IMR-90 (cell line): ENCODE results near the gene GRHL3. TPM values are rescaled to one million over a fixed set of nuclear protein-coding genes. Genes with fewer than 3 reads are reported as not detected.

Experiments
- ATAC-seq: fragments of 200-7000 bp; cut with Tn5 transposase; 2 replicates; pipeline ENCODE4 v1.9.1; 2020; ENCODE audit warnings: low read depth, mild to moderate bottlenecking, moderate library complexity
- BruUV-seq: library from RNA; stranded (reverse); fragments of 400-500 nt; replicated peaks from 2 replicates; lab custom pipeline; 2021; lab: Mats Ljungman, UMichigan
- CTCF ChIA-PET: fragments of 300-600 bp; formaldehyde crosslinking; extraction: SDS; loops from one replicate; lab custom pipeline; 2021; ENCODE audit warnings: antibody characterized with exemption; lab: Yijun Ruan, JAX
- POLR2A ChIA-PET: fragments of 300-600 bp; sonication (Branson Sonifier 250); formaldehyde crosslinking; loops from one replicate; lab custom pipeline; 2022; ENCODE audit warnings: antibody characterized with exemption; ENCODE audit not compliant: unreplicated experiment; lab: Charles Lee
- DNase-seq: peaks from one replicate; pipeline ENCODE4 v3.0.0; 2013
- H2AFZ ChIP-seq: replicated peaks from 2 replicates; pipeline ENCODE3; 2013; ENCODE audit warnings: low read length, mild to moderate bottlenecking; ENCODE audit not compliant: poor library complexity
- H2AK5ac ChIP-seq: 2 replicates; pipeline ENCODE4 v1.6.1; 2013; ENCODE audit warnings: low read depth, low read length, inconsistent platforms
- H2AK9ac ChIP-seq: replicated peaks from 2 replicates; pipeline ENCODE3; 2013; ENCODE audit warnings: mild to moderate bottlenecking, low read depth, low read length, moderate library complexity; ENCODE audit not compliant: poor library complexity
- H2BK120ac ChIP-seq: 2 replicates; pipeline ENCODE4 v1.6.1; 2013; ENCODE audit warnings: low read depth, low read length, inconsistent platforms
- H2BK15ac ChIP-seq: 3 replicates; pipeline ENCODE4 v1.6.1; 2013; ENCODE audit warnings: low read depth, low read length, inconsistent platforms
- H2BK20ac ChIP-seq: 2 replicates; pipeline ENCODE4 v1.6.1; 2013; ENCODE audit warnings: low read depth, mild to moderate bottlenecking, inconsistent platforms, low read length, moderate library complexity
- H2BK5ac ChIP-seq: 2 replicates; pipeline ENCODE4 v1.6.1; 2013; ENCODE audit warnings: mild to moderate bottlenecking, low read depth, low read length, inconsistent platforms; ENCODE audit not compliant: poor library complexity, severe bottlenecking
- H3K14ac ChIP-seq: replicated peaks from 2 replicates; pipeline ENCODE4 v1.6.1; 2013; ENCODE audit warnings: low read depth, low read length, inconsistent platforms
- H3K18ac ChIP-seq: 2 replicates; pipeline ENCODE4 v1.6.1; 2013; ENCODE audit warnings: low read depth, low read length, control low read depth
- H3K23ac ChIP-seq: 2 replicates; pipeline ENCODE4 v1.6.1; 2013; ENCODE audit warnings: low read depth, low read length, inconsistent platforms
- H3K27ac ChIP-seq: 2 replicates; pipeline ENCODE4 v1.5.1; 2013; ENCODE audit warnings: mild to moderate bottlenecking, control low read depth, low read length; ENCODE audit not compliant: insufficient read depth
- H3K27me3 ChIP-seq: 2 replicates; pipeline ENCODE4 v1.6.1; 2013; ENCODE audit warnings: low read length; ENCODE audit not compliant: control insufficient read depth, insufficient read depth
- H3K36me3 ChIP-seq: 2 replicates; pipeline ENCODE4 v1.6.1; 2013; ENCODE audit warnings: low read length, mixed read lengths; ENCODE audit not compliant: control insufficient read depth, insufficient read depth
- H3K4ac ChIP-seq: 2 replicates; pipeline ENCODE4 v1.6.1; 2013; ENCODE audit warnings: low read depth, low read length, inconsistent platforms
- H3K4me1 ChIP-seq: 2 replicates; pipeline ENCODE4 v1.6.1; 2013; ENCODE audit warnings: low read length, mixed read lengths; ENCODE audit not compliant: control insufficient read depth, insufficient read depth
- H3K4me2 ChIP-seq: 2 replicates; pipeline ENCODE4 v1.6.1; 2013; ENCODE audit warnings: low read depth, mild to moderate bottlenecking, control low read depth, low read length, moderate library complexity
- H3K4me3 ChIP-seq: 2 replicates; pipeline ENCODE4 v1.5.1; 2013; ENCODE audit warnings: low read depth, mild to moderate bottlenecking, control low read depth, low read length, moderate library complexity; ENCODE audit not compliant: insufficient read depth
- H3K56ac ChIP-seq: 2 replicates; pipeline ENCODE4 v1.6.1; 2013; ENCODE audit warnings: low read length, inconsistent platforms; ENCODE audit not compliant: insufficient read depth; ENCODE audit errors: extremely low read depth
- H3K79me1 ChIP-seq, 2 experiments: 2 replicates each; pipeline ENCODE4 v1.6.1; 2013; ENCODE audit warnings: low read length in 2 of 2, inconsistent platforms in 1 of 2, low read depth in 1 of 2
- H3K9ac ChIP-seq: 2 replicates; pipeline ENCODE4 v1.6.1; 2013; ENCODE audit warnings: low read depth, low read length, control low read depth
- H3K9me1 ChIP-seq: 2 replicates; pipeline ENCODE4 v1.6.1; 2013; ENCODE audit warnings: low read length, inconsistent platforms; ENCODE audit not compliant: insufficient read depth
- H3K9me3 ChIP-seq: 2 replicates; pipeline ENCODE4 v1.6.1; 2013; ENCODE audit warnings: low read length; ENCODE audit not compliant: control insufficient read depth, insufficient read depth
- H4K20me1 ChIP-seq: 2 replicates; pipeline ENCODE4 v1.6.1; 2013; ENCODE audit warnings: low read length, inconsistent platforms; ENCODE audit not compliant: insufficient read depth
- H4K5ac ChIP-seq: 2 replicates; pipeline ENCODE4 v1.6.1; 2013; ENCODE audit warnings: mild to moderate bottlenecking, low read depth, low read length, control low read depth
- H4K8ac ChIP-seq, 2 experiments: 2 replicates each; pipeline ENCODE4 v1.6.1; 2013; ENCODE audit warnings: low read depth in 2 of 2, low read length in 2 of 2, control low read depth in 1 of 2, inconsistent platforms in 1 of 2
- H4K91ac ChIP-seq: 2 replicates; pipeline ENCODE4 v1.6.1; 2013; ENCODE audit warnings: low read depth, low read length, inconsistent platforms; ENCODE audit not compliant: insufficient read depth
- BHLHE40 ChIP-seq: fragments of 150-350 bp; IDR thresholded peaks from 2 replicates; pipeline ENCODE4 v1.6.1; 2016; ENCODE audit warnings: mild to moderate bottlenecking, low read depth, low read length
- CEBPB ChIP-seq: IDR thresholded peaks from 2 replicates; pipeline ENCODE4 v1.6.1; 2012; ENCODE audit warnings: low read depth, low read length, improper control_type of control experiment
- FOS ChIP-seq: fragments of 150-350 bp; IDR thresholded peaks from 2 replicates; pipeline ENCODE4 v1.6.1; 2016; ENCODE audit warnings: low read depth, low read length
- MXI1 ChIP-seq: IDR thresholded peaks from 2 replicates; pipeline ENCODE4 v1.6.1; 2012; ENCODE audit warnings: low read depth, mild to moderate bottlenecking, low read length, moderate library complexity, borderline replicate concordance
- NFE2L2 ChIP-seq: fragments of 150-350 bp; IDR thresholded peaks from 2 replicates; pipeline ENCODE4 v1.6.1; 2016; ENCODE audit warnings: low read depth, mild to moderate bottlenecking, low read length
- POLR2A ChIP-seq: IDR thresholded peaks from 2 replicates; pipeline ENCODE4 v1.6.1; 2012; ENCODE audit warnings: mild to moderate bottlenecking, low read depth, low read length
- WGBS, 2 experiments: methylation state at CpG; one replicate each; pipeline versions ENCODE4 v1.1.5 to v1.1.7; 2013; ENCODE audit warnings: missing lambda C conversion rate in 2 of 2; ENCODE audit not compliant: insufficient read length in 1 of 2; ENCODE audit errors: extremely low coverage in 2 of 2; 5-methylcytosine and 5-hydroxymethylcytosine counted together
- dilution Hi-C: fragments of 300-500 bp; cut with HindIII; formaldehyde crosslinking; loops from one replicate; pipeline ENCODE4 v1.14.3; 2018; ENCODE audit warnings: low sequenced_read_pairs; ENCODE audit not compliant: unreplicated experiment
- in situ Hi-C: fragments of 300-500 bp; cut with MboI; formaldehyde crosslinking; loops from 3 replicates; pipeline ENCODE4 v1.14.3; 2019; ENCODE audit warnings: low sequenced_read_pairs, inconsistent platforms, mixed read lengths
- intact Hi-C: fragments of 100-400 bp; cut with micrococcal nuclease; formaldehyde crosslinking; loops from 2 replicates; pipeline ENCODE4 v1.10.0; 2022
- polyA plus RNA-seq, 3 experiments: library from polyadenylated mRNA; depleted of rRNA; stranded (reverse); fragments of >200 nt; gene quantifications; 2 replicates each; pipeline ENCODE4 v1.2.3, GENCODE V29; 2012; ENCODE audit warnings: low replicate concordance in 1 of 3
- total RNA-seq: library from RNA; depleted of rRNA; stranded (reverse); fragments of >200 nt; gene quantifications from 2 replicates; pipeline ENCODE4 v1.2.3, GENCODE V29; 2012

GRHL3 gene
- total and polyA plus RNA-seq, 2 of the 4 experiments (the other 2 are of a cell fraction): not detected

DNA sequence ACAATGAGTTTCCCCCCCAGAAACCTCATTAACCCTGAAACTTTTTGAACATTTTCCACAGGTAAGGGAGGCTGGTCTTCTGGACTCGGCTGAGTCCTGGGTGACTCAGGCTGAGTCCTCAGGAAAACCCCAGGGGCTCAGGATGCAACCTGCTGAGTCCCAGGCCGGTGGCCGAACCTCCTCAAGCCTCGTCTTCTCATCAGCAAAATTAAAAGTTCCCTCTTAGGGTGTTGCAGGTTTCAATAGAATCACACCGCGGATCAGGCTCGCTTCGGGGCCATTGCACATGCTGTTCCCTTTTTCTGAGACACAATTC, 35.0 kb upstream of the GRHL3 start:
- H3K27ac ChIP-seq: no peak overlapping the region
- H3K4me3 ChIP-seq: no peak overlapping the region
- no peak overlapping the region for H2BK5ac ChIP-seq
- no peak overlapping the region for H4K8ac ChIP-seq
- H3K9me1 ChIP-seq: 0 out of 2 replicates have a peak, but pooled peaks cover 5% of the 10 kb centered on the region
- H3K27me3 ChIP-seq: peaks cover 13% of the 10 kb centered on the region
- in situ Hi-C loops (no loop called here), intact Hi-C loops (no loop called here), dilution Hi-C loops (no loop called here)
- no peak overlapping the region for H3K23ac ChIP-seq
- H3K4me2 ChIP-seq: no peak overlapping the region
- no peak for TF ChIP-seq POLR2A
- no peak for TF ChIP-seq FOS
- TF ChIP-seq NFE2L2: no peak
- TF ChIP-seq MXI1: no peak
- no peak for TF ChIP-seq CEBPB
- TF ChIP-seq BHLHE40: no peak
- ChIA-PET POLR2A (no interaction called here), CTCF (no interaction called here)
- H2BK15ac ChIP-seq: no peak overlapping the region
- H2BK120ac ChIP-seq: no peak overlapping the region; the same call in 1 of the 2 replicates
- ATAC-seq: no peak
- no peaks in the 10 kb centered on the region for H3K9me3 ChIP-seq
- H4K91ac ChIP-seq: no peak overlapping the region
- BruUV-seq: no TSS peak
- H2AK9ac ChIP-seq: peak overlapping the region; percentile 3
- H3K36me3 ChIP-seq: no peaks in the 10 kb centered on the region
- H3K4me1 ChIP-seq: peaks cover 7% of the 10 kb centered on the region; the same call in 1 of the 2 replicates
- no peaks in the 10 kb centered on the region for H3K79me1 ChIP-seq
- 0 out of 2 replicates have a peak overlapping the region, but pooled peaks have one; percentile 5 for H3K4ac ChIP-seq
- DNase-seq: no peak
- H3K9ac ChIP-seq: no peak overlapping the region
- no peak overlapping the region; the same call in 1 of the 2 replicates for H4K5ac ChIP-seq
- H3K56ac ChIP-seq: no peak overlapping the region
- H2BK20ac ChIP-seq: no peak overlapping the region
- H2AFZ ChIP-seq: no peak overlapping the region
- WGBS, 2 experiments: 100% methylated on average over 2 of the region's 8 CpGs; no CpG with 5 or more reads in 1 of the 2 experiments
- no peak overlapping the region for H3K14ac ChIP-seq
- no peak overlapping the region; the same call in 1 of the 2 replicates for H3K18ac ChIP-seq
- H2AK5ac ChIP-seq: peak overlapping the region; percentile 57; the same call in 1 of the 2 replicates
- no peaks in the 10 kb centered on the region for H4K20me1 ChIP-seq
